GM18505 (cell line): ENCODE data around the gene ARGLU1.

Source experiments
- ATAC-seq: cut with Tn5 transposase; IDR thresholded peaks from one replicate; pipeline ENCODE4 v1.9.1; 2021; ENCODE audit not compliant: unreplicated experiment
- POLR2A ChIP-seq: IDR thresholded peaks from 4 replicates; pipeline ENCODE4 v1.6.1; 2011; ENCODE audit warnings: borderline replicate concordance; ENCODE audit not compliant: insufficient read depth, insufficient read length; ENCODE audit errors: extremely low read depth

ARGLU1 gene

DNA sequence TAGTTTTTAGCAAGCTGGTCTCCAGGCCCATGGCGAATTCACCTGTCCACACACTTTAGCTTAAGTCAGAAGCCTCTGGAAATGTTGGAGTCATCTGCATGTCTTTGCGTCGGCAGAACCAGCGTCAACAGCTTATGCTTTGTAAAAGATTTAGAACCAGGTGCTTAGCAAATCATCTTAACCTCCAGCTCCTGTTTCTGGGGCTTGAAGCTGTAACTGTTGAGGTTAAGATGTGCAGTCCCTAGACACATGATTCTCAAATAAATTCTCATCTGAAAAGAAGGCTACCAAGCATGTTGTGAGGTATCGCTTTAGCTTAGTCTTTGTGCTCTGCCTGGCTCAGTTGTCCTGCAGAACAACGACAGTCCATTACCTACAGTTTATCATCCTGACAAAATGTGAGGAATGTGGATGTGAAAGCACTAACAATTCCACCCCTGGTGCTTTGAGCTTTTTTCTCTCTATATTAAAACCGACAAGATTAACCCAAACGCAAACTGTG lies 36.9 kb downstream of the ARGLU1 start:
- no peak for ATAC-seq
- no peak for TF ChIP-seq POLR2A

DNA sequence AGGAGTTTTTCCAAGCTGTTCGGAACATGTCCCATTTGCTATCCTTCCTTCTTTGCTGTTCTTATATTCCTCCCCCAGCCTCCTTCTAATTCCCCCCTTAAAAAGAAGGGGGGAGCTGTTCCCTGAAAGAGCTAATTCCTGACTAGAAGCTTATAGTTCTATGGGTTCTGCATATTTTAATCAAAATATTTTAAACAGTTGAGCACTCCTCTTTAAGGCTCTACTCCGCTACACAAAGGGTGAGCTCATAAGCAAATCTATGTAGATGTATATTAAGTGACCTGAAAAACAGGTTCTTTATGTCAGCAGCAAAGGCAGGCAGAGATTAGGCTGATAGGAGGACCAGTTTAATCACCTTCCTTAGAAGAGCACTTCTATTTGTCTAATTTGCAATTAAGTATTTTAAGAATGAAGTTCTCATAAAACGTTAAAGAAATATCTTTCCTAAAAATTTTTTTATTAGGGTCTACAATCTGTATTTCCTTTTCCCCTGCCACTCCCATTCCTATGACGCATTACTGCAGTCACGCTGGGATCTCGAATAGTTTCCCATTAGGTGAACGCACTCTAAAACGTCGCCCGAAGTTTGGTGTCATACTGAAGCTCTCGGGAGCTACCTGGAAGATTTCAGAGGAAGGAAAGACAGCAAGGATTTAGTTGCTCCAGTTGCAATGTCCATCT lies 37.6 kb downstream of the ARGLU1 start:
- no peak for ATAC-seq
- no peak for TF ChIP-seq POLR2A

DNA sequence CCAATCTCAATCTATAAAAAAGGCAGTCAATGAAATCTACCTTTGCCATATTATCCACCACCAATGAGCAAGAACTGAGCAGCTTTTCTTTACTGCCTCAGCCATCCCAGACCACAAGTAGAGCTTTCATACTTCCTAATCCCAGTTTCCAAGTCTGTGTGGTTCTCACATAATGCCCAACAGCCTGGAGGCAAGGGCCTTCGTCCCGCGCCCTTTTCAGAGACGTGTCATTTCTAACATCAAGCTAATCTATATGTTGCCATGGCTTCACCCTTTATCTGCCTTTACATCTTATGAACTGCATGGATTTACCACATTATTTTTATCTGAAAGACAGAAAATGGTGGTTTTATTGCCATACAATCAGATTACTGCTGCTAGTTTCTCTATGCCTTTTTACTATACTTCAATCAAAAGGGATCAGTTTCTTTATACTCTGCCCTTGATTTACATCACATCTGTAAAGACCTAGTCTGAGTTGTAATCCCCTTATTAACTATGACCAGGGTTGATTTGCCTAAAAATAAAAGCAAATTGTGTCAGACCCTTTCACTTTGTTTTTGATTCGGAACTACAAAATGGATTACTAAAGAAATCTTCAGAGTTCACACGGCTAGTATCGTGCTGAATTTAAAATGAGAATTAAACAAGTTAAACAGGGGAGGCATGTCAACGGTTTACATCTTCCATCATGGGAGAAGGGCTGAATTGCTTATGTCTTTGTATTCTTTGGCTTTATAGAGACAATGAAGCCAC lies 38.3 kb downstream of the ARGLU1 start:
- TF ChIP-seq POLR2A: no peak
- no peak for ATAC-seq

DNA sequence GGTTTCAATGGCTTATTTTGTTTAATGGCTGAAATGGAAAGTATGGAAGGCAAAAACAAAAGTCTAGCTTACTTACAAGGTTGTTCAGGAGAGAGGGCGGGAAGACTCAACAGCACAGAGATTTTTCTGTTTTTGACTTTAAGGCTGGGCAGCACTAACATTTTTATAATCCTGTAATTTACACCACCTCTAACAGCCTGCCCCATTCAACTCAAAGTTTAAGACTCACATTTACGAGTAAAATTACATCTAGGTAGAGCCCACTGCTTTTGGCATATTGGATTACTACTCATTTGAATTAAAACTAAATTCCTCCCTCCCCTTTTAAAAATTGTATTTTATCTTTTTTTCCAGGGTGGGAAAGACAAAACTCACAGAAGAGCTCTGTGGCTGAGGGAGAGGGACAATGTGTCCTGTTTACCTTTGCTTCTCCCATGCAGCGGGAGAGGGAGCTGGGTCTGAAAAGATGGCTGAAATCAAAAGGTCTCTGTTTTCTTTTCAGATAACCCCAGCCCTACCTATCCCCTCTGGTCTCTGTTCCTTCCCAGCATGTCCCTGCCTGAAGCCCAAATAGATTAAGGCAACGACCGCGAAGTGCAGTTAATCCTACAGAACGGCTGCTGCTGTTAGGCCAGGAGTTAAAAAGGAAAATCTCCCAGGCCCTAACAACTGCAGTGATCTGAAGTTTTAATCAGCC lies 39.1 kb downstream of the ARGLU1 start:
- TF ChIP-seq POLR2A: no peak
- ATAC-seq: no peak

DNA sequence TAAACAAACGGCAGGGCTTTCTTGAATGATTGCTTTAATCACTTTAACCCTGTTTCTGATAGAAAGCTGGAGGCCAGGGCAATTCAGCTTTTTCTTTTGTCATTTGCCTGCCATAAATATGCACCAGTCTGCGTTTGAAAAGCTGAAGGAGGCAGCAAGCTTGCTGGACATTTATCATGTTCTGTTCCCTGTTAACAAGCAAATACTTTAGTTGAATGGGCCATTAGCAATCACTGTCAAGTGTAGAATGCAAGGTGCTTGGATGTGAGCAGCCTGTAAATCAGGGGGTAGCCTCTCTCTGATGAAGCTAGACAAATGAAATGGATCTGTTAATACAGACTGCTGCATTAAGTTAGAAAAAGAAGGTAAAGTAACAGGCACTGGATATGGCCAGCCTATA lies 40.1 kb downstream of the ARGLU1 start:
- TF ChIP-seq POLR2A: no peak
- no peak for ATAC-seq

DNA sequence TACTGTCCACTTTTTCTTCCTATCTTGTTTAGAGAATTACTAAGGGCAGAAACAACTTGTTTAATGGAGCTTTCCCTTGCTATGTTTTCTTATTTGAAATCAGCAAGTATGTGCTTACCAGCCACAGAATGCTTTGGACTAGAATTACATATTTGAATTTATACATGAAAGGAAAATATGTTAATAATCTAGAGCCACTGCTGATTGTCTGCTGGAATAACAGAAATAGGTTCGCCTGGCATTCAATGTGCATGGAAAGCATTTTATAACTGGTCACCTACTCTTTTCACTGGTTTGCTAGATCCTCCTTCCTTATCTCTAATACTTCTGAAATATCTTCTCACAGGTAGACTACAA lies 40.5 kb downstream of the ARGLU1 start:
- no peak for TF ChIP-seq POLR2A
- ATAC-seq: no peak

DNA sequence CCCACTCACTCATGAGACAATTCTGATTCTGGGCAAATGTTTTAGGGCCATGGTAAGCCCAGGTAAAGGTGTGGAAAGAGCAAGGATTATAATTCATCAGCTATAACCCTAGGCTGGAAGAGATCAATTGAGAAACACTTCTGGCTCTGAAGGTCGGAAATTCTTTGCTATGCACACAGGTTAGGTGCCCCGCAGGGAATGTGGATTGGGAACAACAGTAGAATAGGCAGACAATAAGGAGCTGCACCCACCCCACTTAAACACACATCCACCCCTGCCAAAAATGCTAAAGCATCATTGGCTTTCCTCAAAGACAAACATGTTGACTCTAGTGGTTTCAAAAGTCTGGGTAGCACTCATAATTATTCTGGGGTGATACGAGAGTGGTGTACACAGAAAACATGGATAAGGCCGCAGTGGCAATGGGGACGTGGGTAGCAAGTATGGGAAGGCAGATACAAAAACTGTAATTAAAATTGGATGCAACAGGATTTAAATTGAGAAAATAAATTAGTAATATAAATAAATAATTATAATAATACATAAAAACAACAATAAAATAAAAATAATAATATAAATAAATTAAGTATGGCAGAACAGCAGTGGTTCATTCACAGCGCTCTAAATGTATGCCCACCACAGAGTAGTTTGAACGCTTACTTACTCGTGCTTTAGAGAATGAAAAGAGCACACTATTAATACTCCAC lies 41.0 kb downstream of the ARGLU1 start:
- ATAC-seq: no peak
- TF ChIP-seq POLR2A: no peak

DNA sequence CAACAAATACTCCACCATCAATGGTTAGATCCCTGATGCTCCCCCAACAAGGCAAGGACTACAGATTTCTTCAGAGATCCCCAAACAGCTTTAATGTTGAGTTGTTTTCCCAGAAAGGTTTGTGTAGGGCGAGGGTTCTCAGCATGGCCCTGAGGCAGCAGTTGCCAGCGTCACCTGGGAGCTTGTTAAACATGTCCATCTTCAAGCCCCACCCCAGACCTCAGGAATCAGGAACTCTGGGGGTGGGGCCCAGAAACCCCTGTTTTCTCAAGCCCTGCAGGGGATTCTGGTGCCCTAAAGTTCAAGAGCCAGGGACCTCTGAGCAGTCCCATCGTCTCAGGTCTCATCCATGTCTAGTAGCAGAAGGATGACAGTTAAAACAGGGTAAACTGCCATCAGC lies 42.1 kb downstream of the ARGLU1 start:
- no peak for TF ChIP-seq POLR2A
- no peak for ATAC-seq

DNA sequence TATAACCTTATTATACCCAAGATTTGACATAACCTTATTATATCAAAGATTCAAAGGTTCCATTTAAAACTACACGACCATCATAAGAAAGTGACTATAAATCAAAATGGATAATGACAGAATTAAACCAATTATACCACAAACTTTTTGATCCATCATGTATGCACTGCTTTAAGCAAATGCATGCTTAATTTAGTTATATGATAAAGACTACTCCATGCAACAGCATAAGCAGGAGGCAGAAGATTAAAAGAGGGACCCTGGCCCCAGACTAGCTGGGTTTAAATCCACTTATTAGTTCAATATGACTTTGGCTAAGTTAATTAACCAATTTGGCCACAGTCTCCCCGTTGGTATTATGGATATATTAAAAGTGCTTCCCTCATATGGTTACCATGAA lies 43.8 kb downstream of the ARGLU1 start:
- no peak for TF ChIP-seq POLR2A
- no peak for ATAC-seq

DNA sequence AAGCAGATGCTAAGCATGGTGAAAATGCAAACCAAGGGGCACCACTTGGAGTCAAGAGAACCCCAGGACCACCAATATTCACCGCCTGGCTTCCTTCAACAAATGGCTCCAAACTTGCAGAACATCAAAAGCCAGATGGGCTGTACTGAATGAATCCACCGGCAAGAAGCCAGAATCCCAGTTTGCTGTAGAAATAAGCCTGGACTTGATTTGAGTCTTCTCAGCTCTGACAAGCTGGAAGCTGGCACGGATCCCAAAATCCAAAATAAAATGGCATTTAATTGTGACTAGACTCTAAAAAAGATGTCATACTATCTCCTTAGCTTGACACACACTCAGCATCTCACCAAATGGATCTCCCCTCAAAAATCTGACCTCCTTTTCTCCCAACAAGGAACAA lies 44.4 kb downstream of the ARGLU1 start:
- TF ChIP-seq POLR2A: no peak
- ATAC-seq: no peak

DNA sequence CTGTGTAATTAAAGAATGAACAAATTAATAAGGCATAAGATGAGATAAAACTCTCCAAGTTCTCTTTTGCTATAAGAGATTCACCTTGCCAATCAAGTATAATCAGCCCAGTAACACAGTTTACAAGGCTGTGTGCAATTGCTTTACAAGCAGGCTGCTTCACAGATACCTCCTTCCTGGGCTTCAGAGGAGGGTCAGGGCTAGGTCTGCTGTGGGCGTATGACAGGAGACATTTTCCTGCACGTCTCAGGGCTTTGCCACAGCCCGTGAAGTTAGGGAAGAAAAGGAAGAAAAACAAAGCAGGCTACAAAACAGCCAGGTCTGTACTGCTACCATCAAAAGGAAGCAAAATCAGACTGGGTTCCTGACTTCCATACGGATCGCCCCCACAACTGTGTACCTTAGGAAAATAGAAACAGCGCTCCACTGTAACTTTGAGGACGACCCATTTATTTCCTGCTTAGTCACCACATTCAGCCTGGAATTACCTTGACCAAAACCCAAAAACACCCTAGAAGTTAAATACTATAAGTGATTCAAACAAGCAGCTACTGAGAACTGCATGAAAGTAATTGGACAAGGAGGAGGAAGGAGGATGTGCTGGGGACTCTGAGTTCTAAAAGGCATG lies 44.9 kb downstream of the ARGLU1 start:
- no peak for ATAC-seq

DNA sequence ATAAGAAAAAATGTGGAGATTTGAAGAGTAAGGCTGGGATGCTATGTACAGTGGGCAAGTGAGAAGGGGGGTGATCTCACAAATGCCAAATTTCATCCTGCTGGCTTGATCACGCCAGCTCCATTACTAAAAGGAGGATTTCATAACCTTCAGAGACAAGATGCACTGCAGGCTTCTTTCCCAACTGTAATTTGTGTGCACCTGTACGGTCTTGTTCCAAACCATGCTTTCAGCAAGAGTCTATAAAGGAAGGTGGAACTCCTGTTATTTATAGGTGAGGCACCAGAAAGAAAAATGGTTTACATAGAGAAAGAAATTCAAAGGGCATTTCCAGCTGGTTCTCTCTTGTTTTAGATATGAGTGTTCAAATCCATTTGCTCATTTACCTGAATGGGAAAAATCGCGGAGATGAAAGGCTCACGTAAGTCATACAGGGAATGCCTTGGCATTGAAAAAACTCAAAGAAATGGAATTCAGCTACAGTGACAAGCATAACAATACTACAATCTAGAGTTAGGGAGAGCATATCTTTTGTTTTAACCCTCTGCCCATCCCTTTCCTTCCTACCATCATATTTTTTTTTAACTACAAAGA lies 45.7 kb downstream of the ARGLU1 start:
- TF ChIP-seq POLR2A: no peak
- no peak for ATAC-seq

More for the DNA sequence above, 44.9 kb downstream of the ARGLU1 start:
- TF ChIP-seq POLR2A: no peak

DNA sequence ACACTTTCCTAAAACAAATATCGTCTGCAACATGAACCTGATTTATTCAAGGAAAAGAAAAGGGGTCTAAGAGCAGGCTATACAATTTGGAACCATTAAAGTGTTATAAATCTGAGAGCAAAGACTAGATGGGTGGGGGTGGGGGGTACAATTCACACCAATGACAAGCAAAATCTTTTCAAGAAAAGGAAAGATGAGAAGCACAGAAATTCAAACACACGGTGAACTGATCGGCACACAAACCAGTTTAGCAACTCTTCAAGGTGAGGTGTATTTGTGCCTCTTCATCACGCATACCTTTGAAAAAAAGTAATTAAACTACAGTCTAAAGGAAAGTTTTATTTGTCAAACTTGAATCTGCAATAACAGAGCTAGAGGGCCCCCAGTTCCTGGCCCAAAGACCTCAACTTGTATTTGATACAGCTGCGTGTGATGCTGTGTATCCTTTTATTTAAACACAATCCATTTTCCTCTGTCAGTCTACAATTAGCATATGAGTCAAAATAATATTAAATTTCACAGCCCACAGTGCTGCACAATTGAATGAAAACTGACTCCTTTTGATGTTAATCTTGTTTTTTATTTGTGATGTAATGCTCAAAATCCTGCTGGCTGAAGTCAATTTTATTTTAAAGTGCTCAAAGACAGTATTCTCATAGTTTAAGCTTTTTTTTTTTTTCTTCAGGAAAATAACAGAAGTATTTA lies 46.7 kb downstream of the ARGLU1 start:
- no peak for TF ChIP-seq POLR2A
- no peak for ATAC-seq
